ENCODE measurements around the gene FBXL7.

FBXL7 gene

GRCh38 chr5:15748266-15748665, 248.3 kb downstream of the FBXL7 start:
- Histone ChIP-seq H3K27ac (ENCODE audit: low read length) (no peak overlapping the region), H3K27me3 (ENCODE audit: control insufficient read depth, insufficient read depth, low read length) (no peaks in the 10 kb centered on the region), H3K4me3 (ENCODE audit: low read length) (no peak overlapping the region), H3K9ac (ENCODE audit: low read length) (no peak overlapping the region), H3K9me3 (ENCODE audit: control insufficient read depth, low read depth, low read length) (no peaks in the 10 kb centered on the region), H3K36me3 (ENCODE audit: control insufficient read depth, low read depth, low read length) (no peaks in the 10 kb centered on the region), H3K4me1 (ENCODE audit: control insufficient read depth, low read depth, low read length) (peaks cover 6% of the 10 kb centered on the region)

- Histone ChIP-seq H3K9ac (ENCODE audit: low read length) (no peak overlapping the region), H3K9me3 (ENCODE audit: control insufficient read depth, low read depth, low read length) (no peaks in the 10 kb centered on the region), H3K4me3 (ENCODE audit: low read length) (no peak overlapping the region), H3K27me3 (ENCODE audit: control insufficient read depth, insufficient read depth, low read length) (no peaks in the 10 kb centered on the region), H3K4me1 (ENCODE audit: control insufficient read depth, low read depth, low read length) (peaks cover 6% of the 10 kb centered on the region), H3K27ac (ENCODE audit: low read length) (no peak overlapping the region), H3K36me3 (ENCODE audit: control insufficient read depth, low read depth, low read length) (no peaks in the 10 kb centered on the region)
These were observed 252.8 kb downstream of the FBXL7 start for GRCh38 chr5:15752663-15753285.

DNA sequence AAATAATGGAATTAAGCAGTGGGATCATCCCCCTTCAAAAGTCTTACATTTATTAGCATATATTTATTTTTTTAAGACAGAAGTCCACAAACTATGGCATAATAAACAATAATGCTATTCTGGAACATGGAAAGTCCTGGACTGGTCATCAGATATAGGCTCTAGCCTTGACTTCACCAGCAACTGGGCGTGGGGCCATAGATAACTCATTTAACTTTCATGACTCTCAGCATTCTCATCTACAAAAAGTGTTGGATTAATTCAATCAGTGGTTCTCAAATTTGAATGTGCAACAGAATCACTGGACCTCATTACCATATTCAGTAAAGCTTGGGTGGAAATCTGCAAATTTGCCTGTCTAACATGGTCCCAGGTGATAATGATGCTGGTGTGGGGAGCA, 253.8 kb downstream of the FBXL7 start:
- H3K27me3 ChIP-seq (ENCODE audit: control insufficient read depth, insufficient read depth, low read length) = no peaks in the 10 kb centered on the region
- no peak overlapping the region for H3K27ac ChIP-seq (ENCODE audit: low read length)
- H3K36me3 ChIP-seq (ENCODE audit: control insufficient read depth, low read depth, low read length) = no peaks in the 10 kb centered on the region
- no peak overlapping the region for H3K9ac ChIP-seq (ENCODE audit: low read length)
- peaks cover 6% of the 10 kb centered on the region for H3K4me1 ChIP-seq (ENCODE audit: control insufficient read depth, low read depth, low read length)
- no peak overlapping the region for H3K4me3 ChIP-seq (ENCODE audit: low read length)
- no peaks in the 10 kb centered on the region for H3K9me3 ChIP-seq (ENCODE audit: control insufficient read depth, low read depth, low read length)

- H3K27ac ChIP-seq (ENCODE audit: low read length) = no peak overlapping the region
- no peak overlapping the region for H3K4me3 ChIP-seq (ENCODE audit: low read length)
- no peak overlapping the region for H3K9ac ChIP-seq (ENCODE audit: low read length)
- no peaks in the 10 kb centered on the region for H3K9me3 ChIP-seq (ENCODE audit: control insufficient read depth, low read depth, low read length)
- H3K27me3 ChIP-seq (ENCODE audit: control insufficient read depth, insufficient read depth, low read length) = no peaks in the 10 kb centered on the region
- no peaks in the 10 kb centered on the region for H3K4me1 ChIP-seq (ENCODE audit: control insufficient read depth, low read depth, low read length)
- H3K36me3 ChIP-seq (ENCODE audit: control insufficient read depth, low read depth, low read length) = no peaks in the 10 kb centered on the region
These were observed 257.1 kb downstream of the FBXL7 start for GRCh38 chr5:15757103-15757502.

GRCh38 chr5:15757619-15758018, 257.6 kb downstream of the FBXL7 start:
- Histone ChIP-seq H3K9ac (ENCODE audit: low read length) (no peak overlapping the region), H3K9me3 (ENCODE audit: control insufficient read depth, low read depth, low read length) (no peaks in the 10 kb centered on the region), H3K27ac (ENCODE audit: low read length) (no peak overlapping the region), H3K36me3 (ENCODE audit: control insufficient read depth, low read depth, low read length) (no peaks in the 10 kb centered on the region), H3K4me3 (ENCODE audit: low read length) (no peak overlapping the region), H3K27me3 (ENCODE audit: control insufficient read depth, insufficient read depth, low read length) (no peaks in the 10 kb centered on the region), H3K4me1 (ENCODE audit: control insufficient read depth, low read depth, low read length) (no peaks in the 10 kb centered on the region)

GRCh38 chr5:15762668-15763067, 262.7 kb downstream of the FBXL7 start:
- no peak overlapping the region for H3K27ac ChIP-seq (ENCODE audit: low read length)
- H3K9ac ChIP-seq (ENCODE audit: low read length) = no peak overlapping the region
- H3K4me1 ChIP-seq (ENCODE audit: control insufficient read depth, low read depth, low read length) = no peaks in the 10 kb centered on the region
- H3K27me3 ChIP-seq (ENCODE audit: control insufficient read depth, insufficient read depth, low read length) = no peaks in the 10 kb centered on the region
- H3K9me3 ChIP-seq (ENCODE audit: control insufficient read depth, low read depth, low read length) = no peaks in the 10 kb centered on the region
- no peaks in the 10 kb centered on the region for H3K36me3 ChIP-seq (ENCODE audit: control insufficient read depth, low read depth, low read length)
- no peak overlapping the region for H3K4me3 ChIP-seq (ENCODE audit: low read length)

- no peaks in the 10 kb centered on the region for H3K9me3 ChIP-seq (ENCODE audit: control insufficient read depth, low read depth, low read length)
- no peaks in the 10 kb centered on the region for H3K36me3 ChIP-seq (ENCODE audit: control insufficient read depth, low read depth, low read length)
- no peak overlapping the region for H3K9ac ChIP-seq (ENCODE audit: low read length)
- H3K4me3 ChIP-seq (ENCODE audit: low read length) = no peak overlapping the region
- H3K27me3 ChIP-seq (ENCODE audit: control insufficient read depth, insufficient read depth, low read length) = no peaks in the 10 kb centered on the region
- H3K4me1 ChIP-seq (ENCODE audit: control insufficient read depth, low read depth, low read length) = no peaks in the 10 kb centered on the region
- no peak overlapping the region for H3K27ac ChIP-seq (ENCODE audit: low read length)
These were observed 263.8 kb downstream of the FBXL7 start for GRCh38 chr5:15763754-15764153.

DNA sequence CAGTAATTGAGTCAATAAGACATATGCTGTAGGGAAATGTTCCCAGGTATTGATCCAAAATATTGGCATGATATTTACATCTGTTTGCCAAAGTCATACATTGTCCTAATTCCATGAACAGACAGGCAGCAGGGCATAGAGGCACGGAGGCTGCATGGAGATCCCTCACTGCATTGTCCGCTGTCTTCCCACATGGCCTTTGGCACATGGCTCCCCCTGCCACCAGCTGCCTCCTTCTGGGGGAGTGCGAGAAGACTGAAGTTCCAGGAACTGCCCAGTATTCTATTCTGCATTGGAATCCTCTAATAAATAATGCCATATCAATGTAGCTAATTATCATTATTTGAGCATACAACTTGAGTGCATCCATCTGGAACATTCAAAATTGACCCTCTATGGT, 269.0 kb downstream of the FBXL7 start:
- H3K4me1 ChIP-seq (ENCODE audit: control insufficient read depth, low read depth, low read length) = no peaks in the 10 kb centered on the region
- H3K27ac ChIP-seq (ENCODE audit: low read length) = no peak overlapping the region
- H3K4me3 ChIP-seq (ENCODE audit: low read length) = no peak overlapping the region
- no peaks in the 10 kb centered on the region for H3K27me3 ChIP-seq (ENCODE audit: control insufficient read depth, insufficient read depth, low read length)
- H3K9ac ChIP-seq (ENCODE audit: low read length) = no peak overlapping the region
- no peaks in the 10 kb centered on the region for H3K36me3 ChIP-seq (ENCODE audit: control insufficient read depth, low read depth, low read length)
- H3K9me3 ChIP-seq (ENCODE audit: control insufficient read depth, low read depth, low read length) = no peaks in the 10 kb centered on the region

DNA sequence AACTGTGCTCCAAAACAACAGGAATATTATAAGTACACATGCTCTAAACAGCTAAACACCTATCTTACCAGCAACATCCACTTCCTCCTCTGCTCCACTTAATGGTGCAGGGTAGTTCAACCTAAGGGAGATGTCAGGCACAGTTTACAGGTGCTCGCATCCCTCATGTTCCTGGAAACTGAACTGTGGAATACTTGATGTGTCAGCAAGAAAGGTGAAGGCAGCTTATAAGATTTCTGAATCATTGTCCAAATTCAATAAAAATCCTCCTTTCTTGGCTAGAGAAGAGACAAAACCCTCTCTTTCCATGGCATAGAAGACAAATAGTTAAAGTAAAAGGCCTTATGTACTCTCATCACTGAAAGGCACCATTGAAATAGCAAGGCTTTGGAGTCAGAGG, 272.2 kb downstream of the FBXL7 start:
- Histone ChIP-seq H3K9me3 (ENCODE audit: control insufficient read depth, low read depth, low read length) (no peaks in the 10 kb centered on the region), H3K4me1 (ENCODE audit: control insufficient read depth, low read depth, low read length) (no peaks in the 10 kb centered on the region), H3K4me3 (ENCODE audit: low read length) (no peak overlapping the region), H3K36me3 (ENCODE audit: control insufficient read depth, low read depth, low read length) (no peaks in the 10 kb centered on the region), H3K27ac (ENCODE audit: low read length) (no peak overlapping the region), H3K9ac (ENCODE audit: low read length) (no peak overlapping the region), H3K27me3 (ENCODE audit: control insufficient read depth, insufficient read depth, low read length) (no peaks in the 10 kb centered on the region)

DNA sequence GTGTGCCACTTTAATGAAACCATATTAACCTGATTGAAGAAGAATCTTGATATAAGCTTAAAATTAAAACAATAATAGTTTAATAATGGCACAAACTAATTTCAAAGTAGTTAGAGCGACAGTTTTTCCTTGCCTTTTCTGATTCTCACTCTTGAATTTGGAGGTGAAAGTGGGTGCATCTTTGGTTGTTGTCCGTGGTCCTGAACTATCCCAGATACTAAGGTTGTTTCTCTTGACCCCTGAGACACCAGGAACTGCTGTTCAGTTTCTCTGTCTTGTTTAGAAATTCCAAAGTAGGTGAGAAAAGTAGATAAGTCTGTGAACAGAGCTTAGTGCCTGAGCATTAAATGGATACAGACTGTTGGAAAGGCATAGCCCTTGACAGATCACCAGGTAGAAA, 274.7 kb downstream of the FBXL7 start:
- Histone ChIP-seq H3K36me3 (ENCODE audit: control insufficient read depth, low read depth, low read length) (no peaks in the 10 kb centered on the region), H3K9me3 (ENCODE audit: control insufficient read depth, low read depth, low read length) (no peaks in the 10 kb centered on the region), H3K4me3 (ENCODE audit: low read length) (no peak overlapping the region), H3K9ac (ENCODE audit: low read length) (no peak overlapping the region), H3K27ac (ENCODE audit: low read length) (no peak overlapping the region), H3K4me1 (ENCODE audit: control insufficient read depth, low read depth, low read length) (no peaks in the 10 kb centered on the region), H3K27me3 (ENCODE audit: control insufficient read depth, insufficient read depth, low read length) (no peaks in the 10 kb centered on the region)

GRCh38 chr5:15776346-15776745, 276.4 kb downstream of the FBXL7 start:
- Histone ChIP-seq H3K4me1 (ENCODE audit: control insufficient read depth, low read depth, low read length) (no peaks in the 10 kb centered on the region), H3K36me3 (ENCODE audit: control insufficient read depth, low read depth, low read length) (no peaks in the 10 kb centered on the region), H3K27ac (ENCODE audit: low read length) (no peak overlapping the region), H3K4me3 (ENCODE audit: low read length) (no peak overlapping the region), H3K9me3 (ENCODE audit: control insufficient read depth, low read depth, low read length) (no peaks in the 10 kb centered on the region), H3K9ac (ENCODE audit: low read length) (no peak overlapping the region), H3K27me3 (ENCODE audit: control insufficient read depth, insufficient read depth, low read length) (no peaks in the 10 kb centered on the region)

DNA sequence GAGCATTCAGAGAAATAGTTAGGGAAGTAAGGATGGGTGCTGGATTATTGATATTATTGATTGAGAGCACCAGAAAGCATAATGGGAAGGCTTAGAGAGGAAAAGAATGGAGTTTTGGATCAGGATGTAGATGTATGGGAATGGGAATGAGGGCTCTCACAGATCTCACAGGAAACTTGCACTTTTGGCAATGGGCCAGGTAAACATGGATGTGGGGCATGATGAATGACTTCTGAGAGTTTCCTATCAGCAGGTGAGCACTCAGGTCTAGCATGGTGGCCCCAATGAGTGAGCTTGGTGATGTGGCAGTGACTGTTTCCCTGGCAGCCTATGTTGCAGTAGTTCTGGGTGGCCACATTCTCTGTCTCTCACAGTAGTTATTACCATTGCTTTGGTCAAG, 283.8 kb downstream of the FBXL7 start:
- H3K4me3 ChIP-seq (ENCODE audit: low read length) = no peak overlapping the region
- H3K9ac ChIP-seq (ENCODE audit: low read length) = no peak overlapping the region
- H3K27me3 ChIP-seq (ENCODE audit: control insufficient read depth, insufficient read depth, low read length) = no peaks in the 10 kb centered on the region
- H3K9me3 ChIP-seq (ENCODE audit: control insufficient read depth, low read depth, low read length) = no peaks in the 10 kb centered on the region
- H3K36me3 ChIP-seq (ENCODE audit: control insufficient read depth, low read depth, low read length) = no peaks in the 10 kb centered on the region
- H3K4me1 ChIP-seq (ENCODE audit: control insufficient read depth, low read depth, low read length) = no peaks in the 10 kb centered on the region
- no peak overlapping the region for H3K27ac ChIP-seq (ENCODE audit: low read length)

Data from iPS-18a (cell line).